K562 (cell line): Measurements from ENCODE around the gene C1QTNF9B. TPM values are rescaled to one million over a fixed set of nuclear protein-coding genes. Genes with fewer than 3 reads are reported as not detected.

Source experiments
- polyA plus RNA-seq, 8 experiments: library from polyadenylated mRNA; depleted of rRNA in 4 of 8; stranded (reverse) in 5 of 8; unstranded in 3 of 8; fragments of >200 nt; fragmentation: Nextera tagmentation in 2 of 8; fragmentation: Illumina TruSeq in 1 of 8; extraction: Ambion mirVana in 2 of 8; extraction: Trizol in 1 of 8; gene quantifications; 2 replicates each; pipeline versions ENCODE4 v1.2.1 to v1.2.3, GENCODE V29; 2011 to 2014; ENCODE audit warnings: inconsistent platforms in 1 of 8, missing spikeins in 1 of 8
- total RNA-seq, 7 experiments: library from RNA; depleted of rRNA in 6 of 7; stranded (reverse); fragments of >200 nt in 6 of 7; fragmentation: Illumina TruSeq in 2 of 7; extraction: Trizol in 2 of 7; gene quantifications; 2 replicates each; pipeline versions ENCODE4 v1.2.1 to v1.2.3, GENCODE V29; 2011 to 2021; ENCODE audit warnings: low replicate concordance in 1 of 7

C1QTNF9B gene
- total and polyA plus RNA-seq, 9 of the 15 experiments (the other 6 are each of a cell fraction or from before 2014, with no cell fraction given): 0.14 to 0.94 (median 0.35) TPM; not detected in 3

Other genes starting within 250 kb of the C1QTNF9B start
- 12.9 and 15.3 TPM in 2 replicates for gene MIPEP, start 8.1 kb downstream of the C1QTNF9B start, total RNA-seq (2014; rRNA removed)
- 14.2 and 14.7 TPM in 2 replicates for gene MIPEP, start 8.1 kb downstream of the C1QTNF9B start, total RNA-seq (2014; rRNA removed; fragmentation: Illumina TruSeq; extraction: Trizol)
- 13.1 and 13.3 TPM in 2 replicates for gene MIPEP, start 8.1 kb downstream of the C1QTNF9B start, total RNA-seq (2015; rRNA removed; fragmentation: Illumina TruSeq; extraction: Trizol)
- gene MIPEP, start 8.1 kb downstream of the C1QTNF9B start, total RNA-seq (2021): 15.2 and 17.4 TPM in 2 replicates
- 15.5 and 19.3 TPM in 2 replicates for gene MIPEP, start 8.1 kb downstream of the C1QTNF9B start, polyA plus RNA-seq (2011; rRNA removed)
- gene MIPEP, start 8.1 kb downstream of the C1QTNF9B start, polyA plus RNA-seq (2014; fragmentation: Illumina TruSeq; extraction: Trizol): 11.2 and 11.7 TPM in 2 replicates
- gene MIPEP, start 8.1 kb downstream of the C1QTNF9B start, polyA plus RNA-seq (2014; fragmentation: Nextera tagmentation; extraction: Ambion mirVana): 1 to 10 TPM; 1.7 to 5.6 TPM
- 10.4 and 16.0 TPM in 2 replicates for gene MIPEP, start 8.1 kb downstream of the C1QTNF9B start, polyA plus RNA-seq (2014; rRNA removed)